Muscle of back (tissue), 11 donors: ENCODE results near the gene CPNE2. TPM values are rescaled to one million over a fixed set of nuclear protein-coding genes. Genes with fewer than 3 reads are reported as not detected.

Experiments
- DNase-seq, 3 donors: peaks; one replicate each; pipeline versions ENCODE4 v3.0.0 to v3.0.0-alpha.2; 2013
- polyA plus RNA-seq, 10 donors: library from polyadenylated mRNA; unstranded; fragments of 120-200 nt; gene quantifications; one replicate each; pipeline ENCODE4 v1.2.1, GENCODE V29; 2013; ENCODE audit not compliant: insufficient read length in 10 of 10

Gene CPNE2
- polyA plus RNA-seq, 10 donors: 24.0 to 35.2 (median 25.8) TPM

- DNase-seq: no peak
These were observed 31.0 kb downstream of the CPNE2 start for GRCh38 chr16:57123216-57123973.

- DNase-seq: no peak
These were observed 31.7 kb downstream of the CPNE2 start for GRCh38 chr16:57123974-57124674.

GRCh38 chr16:57125376-57125775 is 33.0 kb downstream of the CPNE2 start:
- DNase-seq: no peak

- DNase-seq: no peak
These were observed 33.6 kb downstream of the CPNE2 start for GRCh38 chr16:57125969-57126368.

- DNase-seq: no peak
These were observed 34.0 kb downstream of the CPNE2 start for GRCh38 chr16:57126411-57126810.

- no peak for DNase-seq
These were observed 34.8 kb downstream of the CPNE2 start for GRCh38 chr16:57127037-57127763.

- DNase-seq: no peak
These were observed 35.5 kb downstream of the CPNE2 start for GRCh38 chr16:57127836-57128235.

GRCh38 chr16:57128771-57129389 is 36.5 kb downstream of the CPNE2 start:
- DNase-seq: no peak

- no peak for DNase-seq
These were observed 38.6 kb downstream of the CPNE2 start for GRCh38 chr16:57130950-57131321.

GRCh38 chr16:57131351-57131970 is 39.1 kb downstream of the CPNE2 start:
- DNase-seq: no peak

GRCh38 chr16:57132470-57132869 is 40.1 kb downstream of the CPNE2 start:
- no peak for DNase-seq

- DNase-seq: no peak
These were observed 40.6 kb downstream of the CPNE2 start for GRCh38 chr16:57133031-57133430.

GRCh38 chr16:57133886-57134285 is 41.5 kb downstream of the CPNE2 start:
- DNase-seq: no peak

- no peak for DNase-seq
These were observed 42.6 kb downstream of the CPNE2 start for GRCh38 chr16:57134982-57135381.

- DNase-seq: no peak
These were observed 44.7 kb downstream of the CPNE2 start for GRCh38 chr16:57137043-57137442.

- DNase-seq: no peak
These were observed 45.3 kb downstream of the CPNE2 start for GRCh38 chr16:57137566-57138273.

GRCh38 chr16:57138281-57138935 is 46.0 kb downstream of the CPNE2 start:
- no peak for DNase-seq

- no peak for DNase-seq
These were observed 48.7 kb downstream of the CPNE2 start for GRCh38 chr16:57140931-57141668.

GRCh38 chr16:57141822-57142631 is 49.6 kb downstream of the CPNE2 start:
- DNase-seq: no peak
